ENCODE measurements around the gene ZNF808.
"Not testable (repeated sequence)": the region's sequence is repeated elsewhere in the genome, so short reads cannot be mapped to it uniquely, and the experiment has no call there.

ZNF808 gene

GRCh38 chr19:52532480-52532879 is 5.0 kb downstream of the ZNF808 start:
- no peak for DNase-seq (ENCODE audit: low spot score)

GRCh38 chr19:52533901-52534300 is 6.4 kb downstream of the ZNF808 start:
- DNase-seq (ENCODE audit: low spot score): no peak
- TF ChIP-seq CTCF (IDR thresholded peaks at IDR 0.05; ENCODE audit: extremely low read depth, missing control alignments): no peak

More at GRCh38 chr19:52532480-52532879, 5.0 kb downstream of the ZNF808 start:
- no peak for TF ChIP-seq CTCF (IDR thresholded peaks at IDR 0.05; ENCODE audit: extremely low read depth, missing control alignments)

GRCh38 chr19:52535385-52535770 is 7.9 kb downstream of the ZNF808 start:
- not testable (repeated sequence) for DNase-seq (ENCODE audit: low spot score)

GRCh38 chr19:52535771-52536447 is 8.4 kb downstream of the ZNF808 start:
- DNase-seq (ENCODE audit: low spot score): peak; percentile 72
- no peak for TF ChIP-seq CTCF (IDR thresholded peaks at IDR 0.05; ENCODE audit: extremely low read depth, missing control alignments)

- TF ChIP-seq CTCF (IDR thresholded peaks at IDR 0.05; ENCODE audit: extremely low read depth, missing control alignments): no peak
- peak; percentile 8 for DNase-seq (ENCODE audit: low spot score)
Measured at GRCh38 chr19:52536448-52536800, 9.0 kb downstream of the ZNF808 start.

GRCh38 chr19:52538815-52539214 is 11.3 kb downstream of the ZNF808 start:
- DNase-seq (ENCODE audit: low spot score): not testable (repeated sequence)

- DNase-seq (ENCODE audit: low spot score): not testable (repeated sequence)
Measured at GRCh38 chr19:52541176-52541575, 13.7 kb downstream of the ZNF808 start.

- no peak for DNase-seq (ENCODE audit: low spot score)
- TF ChIP-seq CTCF (IDR thresholded peaks at IDR 0.05; ENCODE audit: extremely low read depth, missing control alignments): no peak
Measured at GRCh38 chr19:52541608-52542007, 14.1 kb downstream of the ZNF808 start.

GRCh38 chr19:52542541-52542940 is 15.1 kb downstream of the ZNF808 start:
- DNase-seq (ENCODE audit: low spot score): not testable (repeated sequence)

Measured in GM20000 (cell line).